ENCODE measurements around the gene PEX26. TPM values are rescaled to one million over a fixed set of nuclear protein-coding genes. Genes with fewer than 3 reads are reported as not detected.

Gene PEX26
- total and polyA plus RNA-seq, 9 of the 15 experiments (the other 6 are each of a cell fraction or from before 2014, with no cell fraction given): 0.35 to 39.6 (median 17.4) TPM

GRCh38 chr22:18077639-18078328 is at the start of gene PEX26 (continued):
- TF ChIP-seq ZBTB40 (IDR thresholded peaks at IDR 0.05) (peak; percentile 95), ZBTB40 (CRISPR knock-in tag; IDR thresholded peaks at IDR 0.05) (no peak), SMAD3 (CRISPR knock-in tag; conservative IDR thresholded peaks at IDR 0.05) (no peak), TCF3 (CRISPR knock-in tag; IDR thresholded peaks at IDR 0.05) (0 out of 2 replicates have a peak, but pooled peaks have one; percentile 4), NRF1 (conservative IDR thresholded peaks at IDR 0.05 in 1 of 2, IDR thresholded peaks at IDR 0.05 in 1 of 2) (peak; percentile 81 to 85), ELF2 (CRISPR knock-in tag; IDR thresholded peaks at IDR 0.05) (peak; percentile 95), SIX5 (IDR thresholded peaks at IDR 0.05; ENCODE audit: borderline replicate concordance in 1 of 2, insufficient read depth in 1 of 2, low read depth in 1 of 2, low read length in 2 of 2) (peak; percentile 89 to 94), CHD2 (IDR thresholded peaks at IDR 0.05; ENCODE audit: low read depth, low read length) (peak; percentile 47), PRDM10 (IDR thresholded peaks at IDR 0.05; ENCODE audit: partially characterized antibody) (peak; percentile 74), ZNF280B (CRISPR knock-in tag; IDR thresholded peaks at IDR 0.05) (no peak), KLF13 (tag; IDR thresholded peaks at IDR 0.05; ENCODE audit: borderline replicate concordance, low read depth) (peak; percentile 11), RBM22 (IDR thresholded peaks at IDR 0.05; ENCODE audit: low read depth, low read length, poor library complexity, severe bottlenecking) (no peak)
